Breast epithelium (tissue), 3 donors: ENCODE results near the gene KCTD19.

Source experiments
- POLR2AphosphoS5 ChIP-seq, 3 donors: sonication (generic); formaldehyde crosslinking; IDR thresholded peaks; one replicate each; pipeline ENCODE4 v1.6.1; 2017; ENCODE audit warnings: antibody characterized with exemption in 3 of 3
- TF ChIP-seq, protein P1 (sequence below), 3 donors: fragments of 450-650 bp; IDR thresholded peaks; one replicate each; pipeline ENCODE4 v1.5.1; 2016 to 2017; ENCODE audit warnings: antibody characterized with exemption in 3 of 3, mild to moderate bottlenecking in 3 of 3, moderate library complexity in 3 of 3

DNA sequence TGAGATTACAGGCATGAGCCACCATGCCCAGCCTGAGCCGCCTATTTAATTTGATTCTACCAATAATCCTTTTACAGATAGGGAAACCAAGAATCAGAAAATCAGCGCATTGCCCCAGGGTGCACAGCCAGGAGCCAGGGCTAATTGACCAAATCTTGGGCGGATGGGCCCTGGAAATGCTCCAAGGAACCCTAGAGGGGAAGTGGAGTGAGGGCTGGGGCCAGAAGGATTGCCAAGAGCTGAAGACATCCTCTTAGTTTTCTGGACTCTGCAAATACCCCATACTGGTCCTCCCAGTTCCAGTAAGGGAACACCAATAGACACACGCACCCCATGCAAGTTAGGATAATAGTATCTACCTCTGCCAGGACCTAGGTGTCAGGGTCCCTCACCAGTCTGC lies 83.1 kb downstream of the KCTD19 start:
- TF ChIP-seq POLR2AphosphoS5 (IDR thresholded peaks at IDR 0.05): no peak
- TF ChIP-seq, protein P1, sequence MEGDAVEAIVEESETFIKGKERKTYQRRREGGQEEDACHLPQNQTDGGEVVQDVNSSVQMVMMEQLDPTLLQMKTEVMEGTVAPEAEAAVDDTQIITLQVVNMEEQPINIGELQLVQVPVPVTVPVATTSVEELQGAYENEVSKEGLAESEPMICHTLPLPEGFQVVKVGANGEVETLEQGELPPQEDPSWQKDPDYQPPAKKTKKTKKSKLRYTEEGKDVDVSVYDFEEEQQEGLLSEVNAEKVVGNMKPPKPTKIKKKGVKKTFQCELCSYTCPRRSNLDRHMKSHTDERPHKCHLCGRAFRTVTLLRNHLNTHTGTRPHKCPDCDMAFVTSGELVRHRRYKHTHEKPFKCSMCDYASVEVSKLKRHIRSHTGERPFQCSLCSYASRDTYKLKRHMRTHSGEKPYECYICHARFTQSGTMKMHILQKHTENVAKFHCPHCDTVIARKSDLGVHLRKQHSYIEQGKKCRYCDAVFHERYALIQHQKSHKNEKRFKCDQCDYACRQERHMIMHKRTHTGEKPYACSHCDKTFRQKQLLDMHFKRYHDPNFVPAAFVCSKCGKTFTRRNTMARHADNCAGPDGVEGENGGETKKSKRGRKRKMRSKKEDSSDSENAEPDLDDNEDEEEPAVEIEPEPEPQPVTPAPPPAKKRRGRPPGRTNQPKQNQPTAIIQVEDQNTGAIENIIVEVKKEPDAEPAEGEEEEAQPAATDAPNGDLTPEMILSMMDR (IDR thresholded peaks at IDR 0.05): no peak
